CD4-positive, alpha-beta T cell treated with Interferon gamma for 1 hour (primary cell): ENCODE results near the gene MAGI2.

ENCODE experiments used
- DNase-seq: peaks from one replicate; pipeline ENCODE4 v3.0.0-alpha.2; 2020

Gene MAGI2

DNA sequence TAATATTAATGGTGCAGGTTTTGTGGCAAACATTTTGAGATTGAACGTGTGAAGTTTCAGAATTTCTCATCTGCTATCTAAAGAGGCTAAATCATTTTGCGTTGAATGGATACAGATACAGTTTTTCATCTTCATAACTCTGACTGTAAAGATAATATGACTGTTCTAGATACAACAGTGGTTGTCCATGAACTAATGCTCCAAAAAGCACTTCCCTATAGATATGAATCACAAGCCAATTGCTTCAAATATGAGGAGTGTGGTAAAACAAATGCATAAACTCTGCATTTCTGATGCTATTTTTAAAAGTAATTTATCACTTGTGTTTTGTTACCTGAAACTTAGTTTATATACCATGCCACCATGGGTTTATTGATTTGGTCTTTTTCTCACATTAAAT, 750.1 kb downstream of the MAGI2 start:
- DNase-seq: no peak

DNA sequence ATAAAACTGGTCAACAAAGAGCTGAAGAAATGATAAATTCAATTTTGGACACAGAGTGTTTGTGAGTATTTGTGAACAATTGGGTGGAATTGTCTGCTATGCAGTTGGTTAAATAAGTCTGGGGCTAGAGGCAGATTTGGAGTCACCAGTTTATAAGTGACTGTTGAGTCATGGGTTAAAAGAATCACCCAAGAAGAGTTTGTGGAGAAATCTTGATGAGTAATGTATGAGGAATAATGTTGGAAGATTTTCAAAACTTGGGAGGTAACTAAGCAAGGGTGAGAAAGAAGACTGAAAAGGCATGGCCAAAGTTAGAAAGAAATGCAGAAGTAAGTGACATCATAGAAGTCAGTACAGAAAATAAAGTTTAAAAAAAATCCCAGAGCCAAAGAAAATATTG, 750.7 kb downstream of the MAGI2 start:
- no peak for DNase-seq

DNA sequence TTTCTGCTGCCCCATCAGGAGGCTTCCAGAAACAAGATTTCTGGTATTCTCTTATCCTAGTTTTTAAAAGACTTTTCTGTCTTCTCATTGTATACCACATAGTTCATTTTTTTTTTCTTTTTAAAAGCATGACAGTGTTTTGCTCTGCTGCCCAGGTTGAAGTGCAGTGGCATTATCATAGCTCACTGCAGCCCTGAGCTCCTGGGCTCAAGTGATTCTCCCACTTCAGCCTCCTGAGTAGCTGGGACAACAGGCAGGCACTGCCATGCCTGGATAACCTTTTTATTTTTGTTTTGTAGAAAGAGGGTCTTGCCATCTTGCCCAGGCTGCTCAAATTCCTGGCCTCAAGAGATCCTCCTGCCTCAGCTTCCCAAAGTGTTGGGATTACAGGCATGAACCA, 757.6 kb downstream of the MAGI2 start:
- DNase-seq: no peak

DNA sequence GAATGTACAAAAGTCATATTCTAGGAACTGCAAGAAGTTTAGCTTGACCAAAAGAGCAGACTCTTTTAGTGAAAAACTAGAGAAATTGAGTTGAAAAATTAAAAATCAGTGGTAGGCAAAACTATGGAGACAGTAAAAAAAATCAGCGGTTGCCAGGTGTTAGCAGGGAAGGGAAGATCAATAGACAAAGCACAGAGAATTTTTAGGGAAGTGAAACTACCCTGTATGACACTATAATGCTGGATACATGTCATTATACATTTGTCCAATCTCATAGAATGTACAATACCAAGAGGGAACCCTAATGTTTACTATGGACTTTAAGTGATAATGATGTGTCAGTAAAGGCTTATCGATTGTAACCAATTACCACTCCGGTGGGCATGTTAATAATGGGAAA, 761.9 kb downstream of the MAGI2 start:
- no peak for DNase-seq

DNA sequence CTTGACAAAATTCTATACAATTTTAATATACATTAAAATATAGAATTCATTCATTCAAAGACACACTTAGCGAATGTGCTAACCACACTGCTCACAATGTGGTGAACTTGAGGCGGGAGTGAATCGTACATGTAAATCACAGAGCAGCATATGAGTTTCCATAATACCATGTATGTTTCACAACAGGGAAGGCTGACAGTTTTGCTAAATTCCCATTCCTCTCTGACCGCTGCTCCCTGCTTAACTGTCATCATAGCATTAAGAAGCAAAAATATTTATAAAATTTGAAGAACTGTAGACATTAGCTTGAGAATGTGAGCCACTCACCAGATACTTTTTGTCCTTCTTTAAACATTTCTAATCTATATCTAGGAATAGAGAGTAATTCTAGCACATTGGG, 763.3 kb downstream of the MAGI2 start:
- DNase-seq: no peak

DNA sequence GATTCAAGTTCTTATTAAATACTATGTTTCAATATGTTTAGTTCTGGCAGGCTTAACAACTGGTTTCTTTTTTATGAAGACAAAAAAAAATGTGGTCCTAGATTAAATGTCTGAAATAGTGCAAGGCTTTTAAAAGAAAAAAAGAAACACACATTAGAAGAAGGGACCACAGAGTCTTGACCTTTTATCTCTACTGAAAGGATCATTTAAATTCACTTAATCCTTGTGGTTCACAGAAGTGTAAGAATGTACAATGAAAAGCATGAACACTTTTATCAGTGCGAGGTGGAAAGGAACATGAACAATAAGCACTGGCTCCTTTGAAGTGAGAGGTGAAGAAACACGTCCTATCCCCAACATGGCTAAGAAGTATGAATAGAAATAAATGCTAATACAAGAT, 765.1 kb downstream of the MAGI2 start:
- no peak for DNase-seq

DNA sequence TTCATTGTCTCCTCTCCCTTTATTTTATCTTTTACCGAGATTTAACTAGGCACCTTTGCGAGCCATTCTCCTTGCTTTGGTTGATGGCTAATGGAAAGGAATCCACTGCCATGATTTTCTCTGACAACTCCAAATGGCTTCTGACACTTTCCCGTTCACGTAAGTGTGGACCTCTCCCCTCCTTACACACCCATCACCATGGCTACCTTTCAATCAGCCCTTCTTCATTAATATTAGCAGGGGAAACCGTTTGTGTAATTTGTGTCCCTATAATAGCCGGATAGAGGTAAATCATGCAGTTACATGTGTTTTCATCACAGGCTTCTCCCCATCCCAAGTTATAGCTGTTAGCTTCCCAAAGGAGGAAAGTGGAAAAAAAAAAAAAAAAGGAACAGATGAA, 767.3 kb downstream of the MAGI2 start:
- no peak for DNase-seq

DNA sequence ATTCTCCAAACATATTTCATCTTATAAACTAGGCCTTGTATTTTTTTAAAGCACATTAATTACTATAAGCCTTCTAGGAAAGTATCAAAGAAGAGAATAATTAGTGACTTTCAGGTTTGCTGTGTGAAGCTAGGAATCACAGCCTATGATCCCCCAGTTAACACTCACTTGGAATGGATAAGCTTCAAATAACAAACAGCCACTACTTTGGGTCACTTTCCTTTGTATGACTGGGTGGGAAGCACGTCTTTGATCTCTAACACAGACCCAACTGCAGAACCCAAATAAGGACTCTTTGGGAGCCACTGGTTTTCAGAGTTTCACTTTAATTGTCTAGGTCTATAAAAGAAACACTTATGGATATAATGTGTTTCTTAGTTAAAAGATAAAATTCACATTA, 769.3 kb downstream of the MAGI2 start:
- DNase-seq: no peak

DNA sequence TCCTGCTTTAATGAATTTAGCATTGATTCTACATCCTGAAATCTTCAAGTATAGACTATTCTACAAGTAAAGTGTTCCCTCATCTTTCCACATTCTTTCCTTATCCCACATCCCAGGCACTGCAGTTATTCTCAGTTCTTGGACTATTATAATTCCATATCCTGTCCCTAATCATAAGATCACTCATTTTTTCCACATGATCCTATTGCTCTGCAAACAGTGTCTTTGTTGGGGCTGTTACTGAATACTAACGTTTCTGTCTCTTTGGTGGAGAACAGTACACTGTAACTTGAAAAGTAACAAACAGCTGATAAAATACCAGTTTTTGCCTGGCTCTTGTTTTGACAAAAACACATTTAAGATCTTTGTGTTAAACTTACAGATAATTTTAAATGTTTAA, 769.9 kb downstream of the MAGI2 start:
- no peak for DNase-seq

DNA sequence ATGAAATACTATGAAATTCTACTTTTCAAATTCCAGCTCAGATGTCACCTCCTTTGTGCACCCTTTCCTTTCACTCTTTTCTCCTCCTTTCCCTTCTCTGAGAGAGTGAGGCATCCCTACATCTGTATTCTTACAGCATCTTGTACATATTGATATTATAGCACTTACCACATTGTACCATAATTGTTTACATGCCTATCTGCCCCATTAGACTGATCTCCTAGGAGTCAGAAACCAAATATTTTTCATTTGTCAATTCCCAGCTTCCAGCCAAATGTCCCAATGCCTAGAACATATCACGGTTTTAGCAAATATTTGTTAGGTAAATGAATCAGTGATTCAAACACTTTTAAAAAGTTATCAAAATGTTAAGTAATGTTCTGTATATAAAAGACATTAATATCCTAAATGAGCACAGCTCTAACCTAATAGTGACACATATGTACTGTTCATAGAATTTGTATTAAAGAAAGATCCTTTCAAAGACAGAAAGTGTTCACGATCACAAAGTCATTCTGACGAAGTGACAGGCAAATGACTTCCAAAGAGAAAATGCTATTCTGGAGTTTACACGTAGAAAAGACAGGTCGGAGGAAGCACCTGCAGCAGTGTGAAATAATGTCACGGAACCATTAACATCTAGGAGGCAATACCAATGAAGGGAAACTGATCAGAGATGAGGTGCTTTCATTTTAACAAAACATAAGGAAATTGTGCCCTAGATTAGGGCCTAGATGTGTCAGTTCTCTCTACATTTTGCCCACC, 774.2 kb downstream of the MAGI2 start:
- no peak for DNase-seq

DNA sequence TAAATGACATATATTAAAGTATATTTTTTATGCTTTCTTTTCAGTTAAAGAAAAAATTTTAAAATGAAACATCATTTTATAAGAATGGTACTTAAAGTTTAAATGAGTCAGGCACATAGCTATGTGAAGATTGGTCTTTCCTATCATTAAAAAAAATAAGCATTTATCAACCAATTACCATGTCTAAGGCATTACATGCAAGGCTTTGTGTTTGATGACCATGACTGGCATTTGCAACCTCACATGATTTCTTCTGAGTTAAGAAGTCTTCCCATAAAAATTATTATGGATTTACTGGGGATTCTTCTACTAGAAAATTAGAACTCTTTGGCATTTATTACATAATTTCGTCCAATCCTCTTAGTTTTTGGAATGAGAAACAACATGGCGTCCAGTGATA, 776.1 kb downstream of the MAGI2 start:
- DNase-seq: no peak

DNA sequence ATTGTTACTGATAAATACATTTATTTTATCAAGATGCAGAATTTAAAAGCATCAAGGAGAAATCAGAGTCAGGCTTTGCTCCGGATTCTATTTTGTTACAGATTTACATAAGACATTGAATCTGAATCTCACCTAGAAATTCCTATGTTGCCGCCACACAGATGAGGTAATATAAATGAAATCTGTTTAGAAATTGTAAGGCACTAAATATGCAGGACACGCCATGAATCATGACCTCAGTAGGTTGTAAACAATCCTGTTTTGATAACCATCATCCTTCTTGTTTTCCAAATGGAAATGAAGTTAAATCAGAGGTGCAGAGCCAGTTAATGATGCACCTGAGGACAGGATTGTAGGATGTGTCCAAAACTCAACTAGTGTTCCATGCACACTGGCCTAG, 778.0 kb downstream of the MAGI2 start:
- DNase-seq: no peak

DNA sequence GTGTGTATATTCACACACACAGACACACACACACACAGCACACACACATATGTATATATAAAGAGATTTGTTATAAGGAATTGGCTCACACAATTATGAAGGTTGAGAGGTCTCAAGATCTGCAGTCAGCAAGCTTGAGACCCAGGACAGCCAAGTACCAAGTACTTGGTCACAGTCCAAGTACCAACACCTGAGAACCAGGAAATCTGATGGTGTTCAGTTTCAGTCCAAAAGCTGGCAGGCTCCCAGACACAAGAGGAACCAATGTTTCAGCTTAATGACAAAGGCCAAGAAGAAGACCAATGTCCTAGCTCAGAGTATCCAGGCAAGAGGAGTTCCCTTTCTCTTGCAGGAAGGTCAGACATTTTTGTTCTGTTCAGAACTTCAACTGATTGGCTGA, 780.2 kb downstream of the MAGI2 start:
- no peak for DNase-seq

DNA sequence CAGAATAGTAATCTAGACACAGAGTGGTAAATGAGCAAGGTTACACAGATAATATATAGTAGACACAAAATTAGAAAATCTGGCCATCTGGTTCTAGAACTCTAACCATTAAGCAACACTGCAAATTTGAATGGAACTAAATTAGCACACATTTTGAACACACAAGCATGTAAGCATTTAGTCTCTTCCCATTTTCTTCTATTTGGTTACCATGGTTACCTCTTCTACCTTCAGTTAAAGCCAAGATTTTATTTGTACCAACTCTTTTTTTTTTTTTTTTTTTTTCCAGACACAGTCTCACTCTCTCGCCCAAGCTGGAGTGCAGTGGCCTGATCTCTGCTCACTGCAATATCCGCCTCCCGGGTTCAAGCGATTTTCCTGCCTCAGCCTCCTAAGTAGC, 790.5 kb downstream of the MAGI2 start:
- no peak for DNase-seq

DNA sequence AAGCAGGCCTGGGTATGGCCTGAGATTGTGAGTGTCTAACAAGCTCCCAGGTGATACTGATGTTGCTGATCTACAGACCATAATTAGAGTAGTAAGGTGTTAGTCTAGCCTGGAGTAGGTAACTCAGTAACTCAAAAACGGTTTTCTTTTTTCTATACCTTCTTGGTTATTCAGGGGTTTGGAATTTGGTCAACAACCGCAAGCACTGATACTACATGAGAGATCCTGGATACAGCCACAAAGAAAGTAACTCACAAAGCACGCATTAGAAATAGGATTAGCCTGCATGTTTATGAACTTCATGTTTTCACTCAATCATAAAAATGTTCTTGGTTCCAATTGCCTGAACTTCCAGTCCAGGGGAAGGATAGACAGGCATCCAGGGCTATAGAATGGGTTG, 803.5 kb downstream of the MAGI2 start:
- no peak for DNase-seq

DNA sequence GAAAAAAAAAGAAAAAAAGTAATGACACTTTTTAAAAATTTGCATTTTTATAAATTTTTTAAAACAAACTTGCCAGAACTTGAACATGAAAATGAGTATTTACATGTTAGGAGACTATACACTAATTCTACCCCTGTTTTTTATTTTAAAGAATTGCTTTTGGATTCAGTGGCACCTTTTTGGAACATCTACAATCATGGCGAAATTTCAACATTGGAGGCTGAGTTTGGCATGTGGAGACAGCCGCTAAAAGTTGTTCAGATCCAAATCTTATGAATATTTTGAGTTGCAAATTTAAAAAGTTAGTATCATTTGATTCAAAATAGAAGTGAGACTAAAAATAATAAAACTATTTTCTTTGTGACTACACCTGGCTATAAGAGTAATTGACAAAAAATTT, 804.2 kb downstream of the MAGI2 start:
- no peak for DNase-seq

DNA sequence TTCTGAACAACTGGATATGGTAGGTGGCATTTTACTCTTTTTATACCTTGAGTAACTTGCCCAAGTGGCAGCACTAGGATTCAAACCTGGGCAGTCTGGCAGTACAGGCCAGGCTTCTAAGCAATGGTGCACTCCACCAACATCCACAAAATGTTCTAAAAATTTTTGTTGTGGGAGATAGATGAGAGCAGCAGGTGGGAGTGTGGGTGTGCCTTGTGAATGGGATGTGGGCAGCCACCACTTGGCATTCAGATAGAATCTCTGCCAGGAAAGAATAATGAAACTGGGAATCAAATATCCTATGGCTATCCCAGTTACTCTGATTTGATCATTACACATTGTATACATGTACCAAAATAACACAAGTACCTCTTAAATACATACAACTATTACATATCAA, 810.7 kb downstream of the MAGI2 start:
- DNase-seq: no peak

DNA sequence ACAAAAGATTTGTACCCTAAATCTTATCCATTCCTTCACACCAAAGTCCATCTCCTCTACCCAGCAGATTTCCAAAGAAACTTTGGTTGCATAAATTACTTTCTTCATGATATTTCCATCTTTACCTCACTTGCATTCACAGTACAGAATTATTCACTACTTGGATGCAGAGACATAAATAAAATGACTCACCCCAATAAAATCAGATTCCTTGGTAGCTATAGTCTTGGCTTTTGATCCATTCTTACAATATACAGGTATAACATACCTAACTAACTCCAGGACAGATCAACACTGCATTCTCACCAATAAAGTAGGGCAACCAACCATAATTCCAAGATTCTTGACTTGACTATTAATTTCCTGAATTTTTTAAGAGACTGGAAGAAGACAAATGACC, 815.1 kb downstream of the MAGI2 start:
- DNase-seq: no peak

DNA sequence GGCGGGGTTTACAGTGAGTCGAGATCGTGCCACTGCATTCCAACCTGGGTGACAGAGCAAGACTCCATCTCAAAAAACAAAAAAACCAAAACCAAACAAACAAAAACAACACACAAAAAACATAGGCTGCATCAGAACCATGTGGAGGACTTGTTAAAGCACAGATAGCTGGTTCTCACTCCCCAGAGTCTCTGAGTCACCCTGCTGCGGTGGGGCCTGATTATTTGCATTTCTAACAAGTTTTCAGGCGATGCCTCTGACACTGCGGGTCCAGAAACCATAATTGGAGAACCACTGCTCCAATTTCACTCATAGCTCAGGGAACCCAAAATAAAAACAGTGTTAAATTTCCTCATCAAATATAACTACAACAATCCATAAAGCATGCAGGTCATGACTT, 816.7 kb downstream of the MAGI2 start:
- no peak for DNase-seq

DNA sequence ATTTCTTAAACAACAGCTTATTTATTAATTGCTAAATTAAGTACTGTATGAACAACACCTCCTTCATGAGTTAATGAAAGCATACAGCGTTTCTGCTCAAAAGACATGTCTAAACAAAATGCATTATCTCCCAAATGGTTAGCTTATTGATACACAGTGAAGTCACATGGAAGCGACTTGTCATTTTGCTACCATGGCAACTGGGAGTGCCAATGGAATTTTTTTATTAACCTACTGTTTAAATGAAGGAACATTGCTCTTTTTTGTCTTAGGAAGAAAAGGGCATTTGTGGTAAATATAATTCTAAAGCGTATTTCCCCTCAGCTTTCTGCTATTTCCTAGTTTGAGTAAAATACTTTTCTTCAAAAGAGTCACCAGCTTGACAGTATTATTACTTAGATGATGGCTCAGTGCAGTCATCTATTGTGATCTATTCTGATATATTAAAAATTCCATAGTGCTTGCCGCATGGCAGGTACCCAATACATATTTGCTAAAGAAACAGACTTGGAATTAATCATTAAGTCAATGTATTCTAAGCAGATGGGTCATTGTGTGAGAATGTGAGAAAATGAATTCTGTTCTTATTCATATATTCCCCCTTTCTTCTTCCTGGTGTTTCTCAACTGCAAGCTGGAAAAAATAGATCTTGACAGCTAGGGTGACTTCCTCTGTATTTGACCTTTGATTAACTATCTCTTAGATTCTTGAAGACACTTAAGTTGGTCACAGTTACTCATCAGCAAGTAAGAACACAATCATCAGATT, 818.3 kb downstream of the MAGI2 start:
- DNase-seq: no peak

DNA sequence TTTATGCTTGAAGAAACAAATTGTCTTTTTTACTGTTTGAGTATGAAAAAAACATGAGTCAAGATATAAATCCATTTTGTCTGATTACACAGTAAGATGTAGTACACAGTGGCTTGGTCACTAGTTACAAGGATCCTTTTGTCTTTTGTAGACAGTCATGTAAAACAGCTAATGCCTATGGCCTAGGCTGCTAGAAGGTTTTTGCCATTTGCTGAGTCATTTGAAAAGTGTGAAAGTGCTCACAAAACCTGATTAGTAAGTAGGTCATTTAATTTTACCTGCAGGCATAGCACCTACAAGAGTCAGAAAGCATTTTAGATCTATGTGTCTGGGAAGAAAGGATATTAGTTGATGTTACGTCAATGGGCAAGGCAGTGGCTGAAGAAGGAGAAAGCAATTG, 819.4 kb downstream of the MAGI2 start:
- DNase-seq: no peak

DNA sequence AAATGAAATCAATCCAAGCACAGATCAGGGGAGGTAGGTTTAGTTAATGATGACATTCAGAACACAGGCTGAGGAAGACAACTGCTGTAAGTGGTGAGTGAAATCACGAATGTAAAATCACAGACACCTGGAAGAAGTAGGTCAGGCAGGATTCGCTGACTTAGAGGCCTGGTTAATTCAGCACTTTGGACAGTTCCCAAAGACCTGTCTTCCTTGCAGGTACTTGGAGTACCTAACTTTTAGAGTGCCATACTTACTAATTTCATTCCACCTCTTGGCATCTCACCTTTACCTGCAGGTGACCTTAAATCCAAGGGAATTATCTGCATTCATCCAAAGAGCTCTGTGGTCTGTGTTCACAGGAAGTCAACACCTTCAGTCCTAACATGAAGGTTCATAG, 832.5 kb downstream of the MAGI2 start:
- no peak for DNase-seq

DNA sequence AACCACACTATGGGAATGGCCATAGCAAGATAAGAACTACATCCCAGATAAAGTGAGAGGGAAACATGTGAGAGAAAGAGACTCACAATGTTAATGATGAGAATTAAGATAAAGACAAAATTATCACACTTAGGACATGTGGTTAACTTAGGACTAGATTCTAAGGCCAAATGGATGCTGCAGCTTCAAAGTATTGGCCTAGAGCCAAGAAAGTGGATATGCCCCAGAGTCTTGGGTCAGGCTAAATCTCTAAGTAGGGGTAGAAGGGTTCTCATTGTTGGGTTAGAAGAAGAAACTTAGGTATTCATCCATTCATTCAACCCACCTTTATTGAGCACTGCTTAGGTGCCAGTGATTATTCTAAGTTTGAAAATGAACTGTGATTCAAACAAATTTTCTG, 836.9 kb downstream of the MAGI2 start:
- DNase-seq: no peak

DNA sequence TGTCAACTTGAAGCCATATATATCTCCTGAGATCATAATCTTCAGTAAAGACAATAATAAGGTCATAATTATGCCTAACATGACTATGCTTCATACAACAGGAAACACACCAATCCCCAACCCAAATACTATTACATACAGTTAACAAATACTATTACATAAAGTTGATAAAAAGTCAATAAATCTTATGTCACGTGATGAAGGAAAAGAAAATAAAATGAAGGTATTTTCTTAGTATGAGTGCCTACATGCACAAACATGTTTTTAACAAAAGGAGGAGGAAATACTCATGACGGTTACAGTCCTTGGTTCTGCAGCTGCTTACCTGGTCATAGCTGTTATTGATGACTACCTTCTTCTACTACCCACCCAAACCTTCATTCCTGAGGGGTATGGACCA, 844.2 kb downstream of the MAGI2 start:
- no peak for DNase-seq

DNA sequence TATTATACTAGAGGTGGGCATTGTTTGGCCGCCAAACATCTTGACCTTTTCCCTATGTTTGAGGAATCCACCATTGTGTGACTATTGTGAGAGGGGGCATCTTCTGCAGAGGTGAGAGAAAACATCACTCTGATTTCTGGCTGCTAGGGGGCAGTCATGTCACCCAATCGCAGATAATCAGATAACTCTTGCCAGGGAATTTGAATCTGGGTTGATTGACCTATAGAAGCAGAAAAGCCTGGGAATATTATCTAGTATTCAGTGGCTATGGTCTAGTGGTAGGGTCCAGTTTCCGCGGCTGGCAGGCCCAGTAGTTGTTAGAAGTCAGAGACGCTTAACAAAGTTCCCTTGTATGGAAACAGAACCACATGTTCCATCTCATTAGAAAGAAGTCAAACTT, 846.4 kb downstream of the MAGI2 start:
- no peak for DNase-seq
